H1 (cell line): ENCODE results near the gene SLC39A6. TPM values are rescaled to one million over a fixed set of nuclear protein-coding genes. Genes with fewer than 3 reads are reported as not detected.

Experiments used
- CTCF ChIA-PET: fragments of 300-600 bp; sonication (Branson Sonifier 250); formaldehyde crosslinking; loops from one replicate; lab custom pipeline; 2021; ENCODE audit not compliant: partially characterized antibody; lab: Charles Lee
- POLR2A ChIA-PET: fragments of 300-600 bp; sonication (Branson Sonifier 250); formaldehyde crosslinking; loops from one replicate; lab custom pipeline; 2021; ENCODE audit warnings: inconsistent platforms; ENCODE audit not compliant: partially characterized antibody; lab: Charles Lee
- DNase-seq, 2 experiments: peaks; one replicate each; pipeline versions ENCODE4 v3.0.0 to v3.0.0-alpha.2; 2010 to 2022; ENCODE audit warnings: low spot score in 2 of 2, low read depth in 1 of 2, mixed read lengths in 1 of 2
- FAIRE-seq: peaks from 2 replicates; lab custom pipeline; 2011; peaks lifted over from hg19 to GRCh38; lab: Jason Lieb, UNC
- H2AFZ ChIP-seq: 2 replicates; pipeline ENCODE4 v1.8.1; 2012; ENCODE audit warnings: low read length, inconsistent platforms
- H2AK5ac ChIP-seq: 2 replicates; pipeline ENCODE4 v1.6.1; 2013; ENCODE audit warnings: low read depth, low read length
- H2BK120ac ChIP-seq: replicated peaks from 2 replicates; pipeline ENCODE3; 2013; ENCODE audit warnings: low read depth, low read length, inconsistent platforms
- H2BK12ac ChIP-seq: 2 replicates; pipeline ENCODE4 v1.6.1; 2013; ENCODE audit warnings: low read depth, low read length
- H2BK15ac ChIP-seq: 2 replicates; pipeline ENCODE4 v1.6.1; 2013; ENCODE audit warnings: low read length
- H2BK20ac ChIP-seq: 2 replicates; pipeline ENCODE4 v1.6.1; 2013; ENCODE audit warnings: low read length
- H2BK5ac ChIP-seq: 2 replicates; pipeline ENCODE4 v1.6.1; 2013; ENCODE audit warnings: low read depth, low read length
- H3K14ac ChIP-seq: 2 replicates; pipeline ENCODE4 v1.6.1; 2013; ENCODE audit warnings: inconsistent platforms; ENCODE audit not compliant: insufficient read length
- H3K18ac ChIP-seq: 2 replicates; pipeline ENCODE4 v1.6.1; 2013; ENCODE audit warnings: low read length; ENCODE audit errors: extremely low read depth
- H3K23ac ChIP-seq: 2 replicates; pipeline ENCODE4 v1.6.1; 2013; ENCODE audit warnings: inconsistent platforms; ENCODE audit not compliant: insufficient read length
- H3K23me2 ChIP-seq: 2 replicates; pipeline ENCODE4 v1.6.1; 2013; ENCODE audit warnings: low read depth, low read length
- H3K27ac ChIP-seq: 2 replicates; pipeline ENCODE4 v1.6.1; 2011; ENCODE audit warnings: low read depth, low read length, inconsistent platforms
- H3K27me3 ChIP-seq, 4 experiments: replicated peaks in 1 of 4; 1 replicate in 1 of 4; 2 replicates in 3 of 4; pipeline versions ENCODE4 v1.6.1 to v1.8.1; 2011 to 2013; ENCODE audit warnings: low read length in 3 of 4, mild to moderate bottlenecking in 3 of 4, inconsistent platforms in 2 of 4, mixed read lengths in 2 of 4, moderate library complexity in 1 of 4; ENCODE audit not compliant: control insufficient read depth in 3 of 4, insufficient read depth in 3 of 4; ENCODE audit errors: extremely low read depth in 1 of 4
- H3K36me3 ChIP-seq, 4 experiments: 2 replicates each; pipeline versions ENCODE4 v1.6.1 to v1.8.1; 2011 to 2013; ENCODE audit warnings: mild to moderate bottlenecking in 4 of 4, low read length in 3 of 4, moderate library complexity in 2 of 4, control low read depth in 1 of 4, inconsistent platforms in 1 of 4; ENCODE audit not compliant: insufficient read depth in 4 of 4, control insufficient read depth in 2 of 4
- H3K4ac ChIP-seq: replicated peaks from 2 replicates; pipeline ENCODE3; 2013; ENCODE audit warnings: low read length, low read depth, mixed read lengths, inconsistent platforms; ENCODE audit not compliant: insufficient read length
- H3K4me1 ChIP-seq, 4 experiments: replicated peaks in 1 of 4; 1 replicate in 1 of 4; 2 replicates in 3 of 4; pipeline versions ENCODE4 v1.6.1 to v1.8.1; 2011 to 2013; ENCODE audit warnings: low read length in 3 of 4, inconsistent platforms in 2 of 4, mixed read lengths in 1 of 4; ENCODE audit not compliant: insufficient read depth in 4 of 4, control insufficient read depth in 3 of 4
- H3K4me2 ChIP-seq, 2 experiments: 2 replicates each; pipeline versions ENCODE4 v1.6.1 to v1.8.1; 2011 to 2013; ENCODE audit warnings: low read depth in 2 of 2, low read length in 2 of 2, control low read depth in 1 of 2, inconsistent platforms in 1 of 2, mild to moderate bottlenecking in 1 of 2; ENCODE audit not compliant: insufficient read depth in 1 of 2
- H3K4me3 ChIP-seq, 4 experiments: fragments of 200-600, 300-600 bp in 1 of 4; sonication (generic), shearing (Covaris generic), sonication (Bioruptor Twin) in 1 of 4; 2 replicates each; pipeline versions ENCODE4 v1.5.1 to v1.8.1; 2011 to 2016; ENCODE audit warnings: low read length in 4 of 4, low read depth in 3 of 4, control low read depth in 2 of 4, inconsistent platforms in 2 of 4, mild to moderate bottlenecking in 2 of 4, mixed read lengths in 1 of 4, moderate library complexity in 1 of 4; ENCODE audit not compliant: insufficient read depth in 2 of 4; ENCODE audit errors: extremely low read depth in 1 of 4
- H3K56ac ChIP-seq: replicated peaks from 2 replicates; pipeline ENCODE3; 2013; ENCODE audit warnings: low read depth, mild to moderate bottlenecking, mixed read lengths, low read length, inconsistent platforms; ENCODE audit not compliant: insufficient read length
- H3K79me1 ChIP-seq: 2 replicates; pipeline ENCODE4 v1.6.1; 2013; ENCODE audit warnings: low read depth, low read length, control low read depth
- H3K79me2 ChIP-seq, 2 experiments: 2 replicates each; pipeline versions ENCODE4 v1.6.1 to v1.8.1; 2012 to 2013; ENCODE audit warnings: low read length in 2 of 2, mild to moderate bottlenecking in 2 of 2, inconsistent platforms in 1 of 2; ENCODE audit not compliant: insufficient read depth in 2 of 2, control insufficient read depth in 1 of 2
- H3K9ac ChIP-seq, 4 experiments: replicated peaks in 1 of 4; 1 replicate in 1 of 4; 2 replicates in 3 of 4; pipeline versions ENCODE4 v1.6.1 to v1.8.1; 2011 to 2013; ENCODE audit warnings: low read depth in 3 of 4, low read length in 3 of 4, control low read depth in 2 of 4, mild to moderate bottlenecking in 2 of 4, moderate library complexity in 2 of 4, inconsistent platforms in 1 of 4; ENCODE audit errors: extremely low read depth in 1 of 4
- H3K9me3 ChIP-seq, 2 experiments: 2 replicates each; pipeline versions ENCODE4 v1.6.1 to v1.8.1; 2012 to 2013; ENCODE audit warnings: mild to moderate bottlenecking in 2 of 2, moderate library complexity in 2 of 2, control low read depth in 1 of 2, inconsistent platforms in 1 of 2, low read depth in 1 of 2, low read length in 1 of 2, mixed read lengths in 1 of 2; ENCODE audit not compliant: insufficient read depth in 2 of 2
- H4K20me1 ChIP-seq, 2 experiments: replicated peaks in 1 of 2; 2 replicates each; pipeline versions ENCODE3 to v1.8.1; 2011 to 2013; ENCODE audit warnings: inconsistent platforms in 2 of 2, low read length in 2 of 2, mild to moderate bottlenecking in 1 of 2; ENCODE audit not compliant: insufficient read depth in 2 of 2, control insufficient read depth in 1 of 2
- H4K5ac ChIP-seq: 2 replicates; pipeline ENCODE4 v1.6.1; 2013; ENCODE audit warnings: low read length, low read depth, mixed read lengths, inconsistent platforms; ENCODE audit not compliant: insufficient read length
- H4K8ac ChIP-seq: 2 replicates; pipeline ENCODE4 v1.8.0; 2013; ENCODE audit warnings: mild to moderate bottlenecking, moderate library complexity, low read length, inconsistent platforms; ENCODE audit not compliant: insufficient read depth; ENCODE audit errors: extremely low read depth
- H4K91ac ChIP-seq: replicated peaks from 2 replicates; pipeline ENCODE3; 2013; ENCODE audit warnings: low read length, mixed read lengths, inconsistent platforms; ENCODE audit not compliant: insufficient read length
- MAFK ChIP-seq: IDR thresholded peaks from 2 replicates; pipeline ENCODE4 v1.6.1; 2012; ENCODE audit warnings: low read depth, mild to moderate bottlenecking, improper control_type of control experiment, low read length
- WGBS, 2 experiments: shearing (Covaris generic) in 1 of 2; methylation state at CpG; one replicate each; pipeline versions ENCODE4 v1.1.6 to v1.1.7; 2013 to 2015; ENCODE audit warnings: low lambda C conversion rate in 2 of 2, mixed read lengths in 2 of 2, inconsistent platforms in 1 of 2, low coverage in 1 of 2, missing lambda C conversion rate in 1 of 2; ENCODE audit not compliant: insufficient replicate concordance in 2 of 2, insufficient coverage in 1 of 2, insufficient read length in 1 of 2; ENCODE audit errors: extremely low coverage in 1 of 2, missing lambda C conversion rate in 1 of 2; 5-methylcytosine and 5-hydroxymethylcytosine counted together
- polyA plus RNA-seq, 7 experiments: library from polyadenylated mRNA; depleted of rRNA in 3 of 7; stranded (reverse) in 5 of 7; unstranded in 2 of 7; fragments of >200 nt in 5 of 7; fragments of 200-250 nt in 2 of 7; gene quantifications; 1 replicate in 5 of 7; 2 replicates in 1 of 7; 4 replicates in 1 of 7; pipeline versions ENCODE4 v1.2.1 to v1.2.3, GENCODE V29; 2011 to 2013; ENCODE audit warnings: missing spikeins in 2 of 7, mixed read lengths in 2 of 7
- total RNA-seq: library from RNA; stranded (reverse); fragmentation: NEBNext Ultra II Directional; extraction: Animal tissue kit (Norgen Biotek cat#: 25700); gene quantifications from 2 replicates; pipeline ENCODE4 v1.2.1, GENCODE V29; 2021
- TF ChIP-seq, protein P1 (sequence below), 3 experiments: IDR thresholded peaks; 1 replicate in 2 of 3; 2 replicates in 1 of 3; pipeline versions ENCODE4 v1.5.1 to v1.6.1; 2011; ENCODE audit warnings: low read length in 3 of 3, mild to moderate bottlenecking in 3 of 3, inconsistent platforms in 2 of 3, low read depth in 1 of 3, moderate library complexity in 1 of 3; ENCODE audit not compliant: insufficient read depth in 1 of 3; ENCODE audit errors: control extremely low read depth in 1 of 3

Gene SLC39A6
- total and polyA plus RNA-seq, 2 of the 8 experiments (the other 6 are each of a cell fraction or from before 2014, with no cell fraction given) = 36.8 to 55.4 TPM

DNA sequence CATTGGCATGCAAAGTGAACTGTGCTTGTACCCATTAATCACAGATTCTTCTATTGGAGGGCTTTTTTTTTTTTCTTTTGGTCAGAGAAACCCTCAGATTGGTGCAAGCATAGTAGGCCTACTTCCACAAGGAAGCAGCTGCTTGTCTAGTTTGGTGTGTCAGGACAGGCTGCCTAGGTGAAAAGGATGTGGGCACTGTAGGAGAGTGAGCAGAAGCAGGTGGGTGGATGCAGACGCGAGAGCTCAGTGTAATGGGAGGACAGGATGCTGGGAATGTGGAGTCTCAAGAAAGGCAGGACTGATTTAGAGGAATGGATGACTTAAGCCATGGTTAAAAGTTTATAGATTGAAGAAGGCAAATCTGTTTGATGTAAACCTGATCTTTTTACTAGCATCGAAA is 3.6 kb upstream of the SLC39A6 start:
- Histone ChIP-seq H3K23ac (no peak overlapping the region), H2AFZ (no peak overlapping the region)
- 73% methylated on average over 3 of the region's 3 CpGs; no CpG with 5 or more reads in 1 of the 2 experiments for WGBS, 2 experiments
- TF ChIP-seq, protein P1, sequence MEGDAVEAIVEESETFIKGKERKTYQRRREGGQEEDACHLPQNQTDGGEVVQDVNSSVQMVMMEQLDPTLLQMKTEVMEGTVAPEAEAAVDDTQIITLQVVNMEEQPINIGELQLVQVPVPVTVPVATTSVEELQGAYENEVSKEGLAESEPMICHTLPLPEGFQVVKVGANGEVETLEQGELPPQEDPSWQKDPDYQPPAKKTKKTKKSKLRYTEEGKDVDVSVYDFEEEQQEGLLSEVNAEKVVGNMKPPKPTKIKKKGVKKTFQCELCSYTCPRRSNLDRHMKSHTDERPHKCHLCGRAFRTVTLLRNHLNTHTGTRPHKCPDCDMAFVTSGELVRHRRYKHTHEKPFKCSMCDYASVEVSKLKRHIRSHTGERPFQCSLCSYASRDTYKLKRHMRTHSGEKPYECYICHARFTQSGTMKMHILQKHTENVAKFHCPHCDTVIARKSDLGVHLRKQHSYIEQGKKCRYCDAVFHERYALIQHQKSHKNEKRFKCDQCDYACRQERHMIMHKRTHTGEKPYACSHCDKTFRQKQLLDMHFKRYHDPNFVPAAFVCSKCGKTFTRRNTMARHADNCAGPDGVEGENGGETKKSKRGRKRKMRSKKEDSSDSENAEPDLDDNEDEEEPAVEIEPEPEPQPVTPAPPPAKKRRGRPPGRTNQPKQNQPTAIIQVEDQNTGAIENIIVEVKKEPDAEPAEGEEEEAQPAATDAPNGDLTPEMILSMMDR (IDR thresholded peaks at IDR 0.05; ENCODE audit: control extremely low read depth in 1 of 3, insufficient read depth in 1 of 3, low read depth in 1 of 3, low read length in 3 of 3) = no peak
- TF ChIP-seq MAFK = no peak
- TF ChIP-seq, all 59 proteins: peak for 0
- Histone ChIP-seq H3K56ac (no peak overlapping the region), H4K91ac (no peak overlapping the region), H3K79me2 (peaks cover 34 to 73% of the 10 kb centered on the region in 2 experiments), H3K27ac (no peak overlapping the region), H2AK5ac (no peak overlapping the region), H4K8ac (no peak overlapping the region), H3K27me3 (0 out of 7 replicates have a peak, but pooled peaks cover 0 to 2% (median 0%) of the 10 kb centered on the region in 4 experiments), H2BK20ac (no peak overlapping the region), H3K14ac (no peak overlapping the region), H3K4me3 (no peak overlapping the region), H2BK12ac (no peak overlapping the region), H2BK15ac (no peak overlapping the region), H3K4me2 (peak overlapping the region; percentile 39 to 100; a peak in 2 of 4 replicates), H3K18ac (no peak overlapping the region), H3K23me2 (peaks cover 12% of the 10 kb centered on the region), H3K9ac (no peak overlapping the region), H3K4me1 (peaks cover 0 to 5% (median 3%) of the 10 kb centered on the region in 4 experiments; a peak in 3 of 7 replicates), H3K36me3 (peaks cover 0 to 34% (median 4%) of the 10 kb centered on the region in 4 experiments; a peak in 5 of 8 replicates), H2BK120ac (no peak overlapping the region), H2BK5ac (peak overlapping the region; percentile 71; the same call in 1 of the 2 replicates), H4K20me1 (peaks cover 16 to 23% of the 10 kb centered on the region in 2 experiments), H3K9me3 (no peaks in the 10 kb centered on the region), H3K79me1 (peaks cover 10% of the 10 kb centered on the region), H4K5ac (no peak overlapping the region), H3K4ac (no peak overlapping the region)
- FAIRE-seq (no peak), DNase-seq (no peak)
- CTCF ChIA-PET = interaction anchor here (0.9 kb wide), 1 partner anchor 151 kb away, joined by 3 read pairs; no protein-coding TSS in a partner anchor
- POLR2A ChIA-PET = interaction anchor here (0.5 kb wide), 1 partner anchor 17 kb away, joined by 3 read pairs; no protein-coding TSS in a partner anchor
